Left lobe of liver (tissue), 2 donors: Measurements from ENCODE around the gene RANBP3L. TPM values are rescaled to one million over a fixed set of nuclear protein-coding genes. Genes with fewer than 3 reads are reported as not detected.
A peak's percentile ranks its signal among the peaks of the same experiment; 100 is the strongest.

Source experiments
- ATAC-seq: fragments of 200-7000 bp; cut with Tn5 transposase; one replicate; pipeline ENCODE4 v1.9.1; 2020; ENCODE audit warnings: mild to moderate bottlenecking, moderate library complexity
- DNase-seq: peaks from one replicate; pipeline ENCODE4 v3.0.0-alpha.2; 2020; ENCODE audit warnings: low spot score
- total RNA-seq: library from RNA; stranded (reverse); gene quantifications from one replicate; pipeline ENCODE4 v1.2.1, GENCODE V29; 2021
- donor health status: DM: no; HTN: no; CAD: no; lungs with moderate emphysema.
- donor health status: DM: no; HTN: yes; CAD: no.

RANBP3L gene
- total RNA-seq, 1 donor from 2014 or later = 3.3 TPM

GRCh38 chr5:36246036-36246800 lies 55.5 kb downstream of the RANBP3L start:
- ATAC-seq (no peak), DNase-seq (no peak)

- DNase-seq (no peak), ATAC-seq (no peak)
These were observed 57.6 kb downstream of the RANBP3L start for GRCh38 chr5:36244076-36244475.

GRCh38 chr5:36243653-36244052 lies 58.0 kb downstream of the RANBP3L start:
- DNase-seq = no peak
- no peak for ATAC-seq

- DNase-seq (peak; percentile 72), ATAC-seq (peak; percentile 14)
These were observed 58.9 kb downstream of the RANBP3L start for GRCh38 chr5:36242534-36243485.

GRCh38 chr5:36241631-36242533 lies 59.8 kb downstream of the RANBP3L start, which contains the start of gene NADK2:
Gene NADK2 (minus strand): TSS chr5:36241925. CDS start chr5:36241798, 127 bp downstream.
- peak; percentile 77 for ATAC-seq
- peak; percentile 99 for DNase-seq

- DNase-seq (peak; percentile 69), ATAC-seq (peak; percentile 20)
These were observed 60.7 kb downstream of the RANBP3L start for GRCh38 chr5:36240779-36241630.

GRCh38 chr5:36239370-36240293 lies 62.1 kb downstream of the RANBP3L start:
- peak; percentile 5 for ATAC-seq
- no peak for DNase-seq

GRCh38 chr5:36238502-36239295 lies 63.0 kb downstream of the RANBP3L start:
- no peak for ATAC-seq
- DNase-seq = no peak

- no peak for ATAC-seq
- no peak for DNase-seq
These were observed 64.0 kb downstream of the RANBP3L start for GRCh38 chr5:36237751-36238150.

- DNase-seq (no peak), ATAC-seq (no peak)
These were observed 64.9 kb downstream of the RANBP3L start for GRCh38 chr5:36236801-36237200.

- no peak for DNase-seq
- ATAC-seq = no peak
These were observed 69.2 kb downstream of the RANBP3L start for GRCh38 chr5:36232533-36232932.

GRCh38 chr5:36230151-36230790 lies 71.4 kb downstream of the RANBP3L start:
- DNase-seq (no peak), ATAC-seq (no peak)

- no peak for DNase-seq
- no peak for ATAC-seq
These were observed 73.2 kb downstream of the RANBP3L start for GRCh38 chr5:36228505-36228904.

GRCh38 chr5:36227046-36227445 lies 74.7 kb downstream of the RANBP3L start:
- DNase-seq (no peak), ATAC-seq (no peak)

- ATAC-seq (no peak), DNase-seq (no peak)
These were observed 79.1 kb downstream of the RANBP3L start for GRCh38 chr5:36222620-36223019.

- no peak for DNase-seq
These were observed 83.7 kb downstream of the RANBP3L start for GRCh38 chr5:36217988-36218387.

GRCh38 chr5:36217567-36217966 lies 84.1 kb downstream of the RANBP3L start:
- ATAC-seq (peak; percentile 55), DNase-seq (no peak)

More at GRCh38 chr5:36217988-36218387, 83.7 kb downstream of the RANBP3L start:
- ATAC-seq = no peak
